ENCODE measurements around the gene ZNF543. TPM values are rescaled to one million over a fixed set of nuclear protein-coding genes. Genes with fewer than 3 reads are reported as not detected.
A peak's percentile ranks its signal among the peaks of the same experiment; 100 is the strongest.

ZNF543 gene
- total RNA-seq, 1 experiment from 2014 or later: 8.4 TPM

DNA sequence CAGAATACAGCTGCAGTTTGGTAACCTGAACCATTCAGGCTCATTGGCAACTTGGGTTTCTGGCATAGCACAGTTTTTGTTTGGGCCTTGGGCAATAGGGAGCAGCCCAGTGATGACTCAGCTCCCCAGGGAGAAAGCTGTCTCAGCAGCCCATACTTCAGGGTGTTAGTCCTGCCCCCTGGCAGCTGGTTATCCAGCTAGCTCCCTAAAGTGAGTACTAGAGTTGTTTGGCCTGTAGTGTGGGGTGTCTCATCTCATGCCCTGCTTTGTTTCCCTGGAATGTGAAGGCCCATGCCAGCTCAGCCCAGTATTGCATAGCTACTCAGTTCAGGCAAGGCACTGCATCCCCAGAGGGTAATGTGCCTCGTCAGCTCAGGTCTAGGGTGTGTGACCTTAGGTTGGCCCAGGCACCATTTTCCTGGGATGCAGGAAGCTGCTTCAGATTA is 18.2 kb upstream of the ZNF543 start:
- H3K36me3 Mint-ChIP-seq (ENCODE audit: insufficient read depth in 1 of 3, low read depth in 3 of 3): peaks cover 19 to 50% (median 31%) of the 10 kb centered on the region in 3 experiments
- WGBS (ENCODE audit: extremely low coverage, insufficient read length, low lambda C conversion rate): no CpG with 5 or more reads among the region's 1 CpG
- Histone ChIP-seq H4K5ac (ENCODE audit: insufficient read length, low read depth, low read length) (no peak overlapping the region), H3K27me3 (ENCODE audit: insufficient read depth, low read length) (no peaks in the 10 kb centered on the region), H3K4me2 (ENCODE audit: insufficient read depth, insufficient read length, low read length) (no peak overlapping the region), H4K8ac (replicated peaks; ENCODE audit: insufficient read length, low read depth, low read length) (no peak overlapping the region), H2BK15ac (ENCODE audit: low read depth, low read length) (no peak overlapping the region), H3K23ac (ENCODE audit: insufficient read length, low read depth, low read length) (no peak overlapping the region), H3K56ac (ENCODE audit: insufficient read length, low read depth, low read length) (no peak overlapping the region), H3K4me1 (ENCODE audit: insufficient read depth, low read length) (no peaks in the 10 kb centered on the region), H3T11ph (ENCODE audit: low read length) (no peak overlapping the region), H3K79me1 (ENCODE audit: insufficient read depth, low read depth, low read length, poor library complexity, severe bottlenecking) (peaks cover 3% of the 10 kb centered on the region), H2BK12ac (ENCODE audit: insufficient read length, low read depth, low read length) (no peak overlapping the region), H3K9ac (ENCODE audit: extremely low read depth, insufficient read length, low read length) (peak overlapping the region; percentile 15), H3K4ac (ENCODE audit: low read depth, low read length) (no peak overlapping the region), H2BK20ac (ENCODE audit: low read depth, low read length, poor library complexity, severe bottlenecking) (no peak overlapping the region), H3K27ac (ENCODE audit: insufficient read length, low read depth, low read length) (no peak overlapping the region), H3K14ac (ENCODE audit: insufficient read depth, low read length) (no peak overlapping the region), H4K91ac (ENCODE audit: insufficient read length, low read depth, low read length) (no peak overlapping the region), H3K79me2 (ENCODE audit: insufficient read depth, low read length) (no peaks in the 10 kb centered on the region; the same call in 1 of the 2 replicates), H3K18ac (ENCODE audit: insufficient read length, low read depth, low read length) (no peak overlapping the region), H3K23me2 (ENCODE audit: insufficient read length, low read depth, low read length, poor library complexity, severe bottlenecking) (no peaks in the 10 kb centered on the region), H2BK120ac (ENCODE audit: low read depth, low read length, poor library complexity, severe bottlenecking) (no peak overlapping the region), H2BK5ac (ENCODE audit: insufficient read length, low read length) (no peak overlapping the region), H2AFZ (ENCODE audit: low read length) (no peak overlapping the region), H2AK5ac (ENCODE audit: insufficient read length, low read length) (no peak overlapping the region), H4K20me1 (ENCODE audit: control insufficient read depth, insufficient read depth, insufficient read length) (no peaks in the 10 kb centered on the region), H3K9me3 (ENCODE audit: control insufficient read depth, low read depth, low read length) (no peaks in the 10 kb centered on the region)
- H3K9me3 Mint-ChIP-seq: no peaks in the 10 kb centered on the region; a peak in 1 of 5 replicates
- peak overlapping the region in 2 of 3 experiments; percentile 68 to 81; a peak in 2 of 7 replicates for H3K27ac Mint-ChIP-seq
- no peak overlapping the region for H3K4me3 Mint-ChIP-seq
- DNase-seq: no peak
- no peaks in the 10 kb centered on the region for H3K27me3 Mint-ChIP-seq (ENCODE audit: low read depth)
- TF ChIP-seq, protein P1, sequence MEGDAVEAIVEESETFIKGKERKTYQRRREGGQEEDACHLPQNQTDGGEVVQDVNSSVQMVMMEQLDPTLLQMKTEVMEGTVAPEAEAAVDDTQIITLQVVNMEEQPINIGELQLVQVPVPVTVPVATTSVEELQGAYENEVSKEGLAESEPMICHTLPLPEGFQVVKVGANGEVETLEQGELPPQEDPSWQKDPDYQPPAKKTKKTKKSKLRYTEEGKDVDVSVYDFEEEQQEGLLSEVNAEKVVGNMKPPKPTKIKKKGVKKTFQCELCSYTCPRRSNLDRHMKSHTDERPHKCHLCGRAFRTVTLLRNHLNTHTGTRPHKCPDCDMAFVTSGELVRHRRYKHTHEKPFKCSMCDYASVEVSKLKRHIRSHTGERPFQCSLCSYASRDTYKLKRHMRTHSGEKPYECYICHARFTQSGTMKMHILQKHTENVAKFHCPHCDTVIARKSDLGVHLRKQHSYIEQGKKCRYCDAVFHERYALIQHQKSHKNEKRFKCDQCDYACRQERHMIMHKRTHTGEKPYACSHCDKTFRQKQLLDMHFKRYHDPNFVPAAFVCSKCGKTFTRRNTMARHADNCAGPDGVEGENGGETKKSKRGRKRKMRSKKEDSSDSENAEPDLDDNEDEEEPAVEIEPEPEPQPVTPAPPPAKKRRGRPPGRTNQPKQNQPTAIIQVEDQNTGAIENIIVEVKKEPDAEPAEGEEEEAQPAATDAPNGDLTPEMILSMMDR (conservative IDR thresholded peaks at IDR 0.05): no peak
- peaks cover 0 to 7% of the 10 kb centered on the region in 2 experiments; a peak in 1 of 4 replicates for H3K4me1 Mint-ChIP-seq

Data from H9 (cell line).